Kidney capillary endothelial cell (primary cell): ENCODE measurements around the gene TGFBRAP1.

Experiments used
- DNase-seq: peaks from one replicate; pipeline ENCODE4 v3.0.0-alpha.2; 2018; ENCODE audit warnings: low spot score

TGFBRAP1 gene

DNA sequence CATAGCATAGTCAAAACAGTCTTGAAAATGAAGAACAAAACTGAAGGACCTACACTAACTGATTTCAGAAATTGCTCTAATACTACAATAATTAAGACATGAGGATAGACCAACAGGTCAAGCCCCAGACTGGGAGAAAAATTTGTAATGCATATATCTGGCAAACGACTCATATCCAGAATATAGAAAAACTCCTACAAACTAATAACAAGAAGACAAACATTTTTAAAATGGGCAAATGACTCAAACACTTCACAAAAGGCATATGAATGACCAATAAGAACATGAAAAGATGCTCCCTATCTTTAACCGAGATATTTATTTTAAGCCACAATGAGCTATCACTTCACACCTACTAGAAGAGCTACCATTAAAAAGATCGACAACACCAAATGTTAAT, 14.2 kb downstream of the TGFBRAP1 start:
- DNase-seq = no peak

DNA sequence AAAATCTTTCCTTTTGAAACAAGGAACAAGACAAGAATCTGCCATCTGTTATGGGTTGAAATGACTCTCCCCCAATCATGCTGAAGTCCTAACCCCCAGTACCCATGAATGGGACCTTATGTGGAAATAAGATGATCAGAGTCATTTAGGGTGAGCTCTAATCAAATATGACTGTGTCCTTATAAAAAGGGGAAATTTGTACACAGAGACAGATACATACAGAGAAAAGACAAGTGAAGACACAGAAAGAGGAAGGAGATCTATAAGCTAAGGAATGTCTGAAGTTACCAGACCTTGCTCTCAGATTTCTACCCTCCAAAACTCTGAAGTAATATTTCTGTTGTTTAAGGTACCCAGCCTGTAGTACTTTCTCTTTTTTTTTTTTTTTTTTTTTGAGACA, 15.7 kb downstream of the TGFBRAP1 start:
- DNase-seq = no peak

DNA sequence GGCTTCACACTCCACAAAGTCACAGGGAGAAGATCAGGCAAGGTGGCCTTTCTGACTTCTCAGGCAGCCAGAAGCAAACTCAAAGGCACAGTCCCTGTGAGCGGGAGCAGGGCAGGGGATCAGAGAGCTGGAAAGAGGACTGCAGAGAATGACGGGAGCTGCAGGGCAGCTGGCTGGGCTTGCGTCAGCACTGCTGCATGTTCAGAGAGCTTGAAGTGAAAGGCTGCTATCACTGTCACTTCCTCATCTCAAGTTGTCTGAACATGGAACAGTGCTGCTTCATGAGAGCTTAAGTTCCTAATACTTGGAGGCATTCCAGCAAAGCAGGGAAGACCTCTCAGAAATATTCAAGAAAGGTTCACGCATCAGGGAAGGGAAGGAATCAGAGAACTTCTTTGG, 20.4 kb downstream of the TGFBRAP1 start:
- no peak for DNase-seq

DNA sequence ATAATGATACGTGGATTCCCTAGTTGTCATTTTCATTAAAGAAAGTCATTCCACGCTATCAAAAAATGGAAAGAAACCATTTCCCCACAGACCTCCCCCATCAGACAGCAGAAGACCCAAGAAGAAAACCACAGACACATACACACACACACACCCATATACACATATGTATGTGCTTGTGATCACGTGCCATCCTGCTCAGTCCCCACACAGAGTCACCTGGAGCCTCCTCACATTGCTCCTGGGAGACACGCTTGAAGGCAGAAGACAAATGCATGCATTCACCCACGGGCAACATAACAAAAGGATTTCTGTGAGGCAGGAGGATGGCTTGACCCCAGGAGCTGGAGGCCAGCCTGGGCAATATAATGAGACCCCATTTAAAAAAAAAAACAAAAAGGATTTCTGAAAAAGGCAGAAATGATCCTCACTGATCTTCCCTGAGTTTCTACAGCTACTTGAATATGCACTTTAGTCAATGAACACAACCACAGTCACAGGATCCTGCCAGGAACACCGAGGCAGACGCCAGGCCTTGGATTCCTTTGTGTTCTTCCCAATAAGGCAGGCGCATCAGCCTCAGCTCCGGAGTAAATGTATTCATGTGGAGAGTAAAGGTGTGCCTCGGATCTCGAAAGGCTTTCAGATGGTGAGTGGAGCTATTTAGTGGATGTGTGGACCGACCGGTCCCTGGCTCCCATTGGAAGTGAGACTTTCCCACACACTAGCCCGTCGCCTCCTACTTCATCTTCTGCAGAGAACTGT, 21.0 kb downstream of the TGFBRAP1 start:
- no peak for DNase-seq

DNA sequence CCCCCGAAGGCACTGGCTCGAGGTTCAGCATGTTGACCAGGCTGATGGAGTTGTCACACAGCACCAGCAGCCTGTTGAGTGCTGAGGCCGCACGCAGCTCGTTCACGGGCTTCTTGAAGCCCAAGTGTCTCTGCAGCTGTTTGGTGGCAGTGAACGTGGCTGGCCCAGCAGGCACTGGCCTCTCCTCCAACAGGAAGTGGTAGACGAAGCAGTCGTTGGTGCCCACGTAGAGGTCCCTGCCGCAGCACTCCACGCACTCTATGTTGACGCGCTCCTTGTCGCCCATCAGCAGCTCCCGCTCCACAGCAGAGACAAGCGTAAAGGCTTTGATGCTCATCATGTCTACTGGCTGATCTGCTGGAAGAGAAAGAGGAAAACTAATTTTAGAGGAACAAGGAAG, 21.6 kb downstream of the TGFBRAP1 start:
- DNase-seq = no peak

DNA sequence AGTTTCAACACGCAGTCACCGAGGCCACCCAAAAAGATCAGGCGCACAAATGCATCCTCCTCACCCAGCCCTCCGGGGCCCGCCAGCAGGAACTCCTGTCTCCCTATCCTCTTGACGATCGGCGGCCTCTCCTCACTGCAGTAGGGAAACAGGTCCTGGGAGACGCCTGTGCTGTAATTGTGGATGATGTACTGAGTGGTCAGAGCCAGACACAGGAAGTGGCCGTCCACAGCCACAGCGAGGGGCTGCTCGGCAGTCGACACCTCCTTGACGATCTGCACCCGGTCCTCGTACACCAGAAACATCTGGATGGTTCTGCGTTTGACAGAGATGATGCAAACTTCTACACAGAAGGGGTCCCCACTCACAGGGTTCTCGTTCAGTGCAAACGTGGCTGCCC, 22.0 kb downstream of the TGFBRAP1 start:
- no peak for DNase-seq

DNA sequence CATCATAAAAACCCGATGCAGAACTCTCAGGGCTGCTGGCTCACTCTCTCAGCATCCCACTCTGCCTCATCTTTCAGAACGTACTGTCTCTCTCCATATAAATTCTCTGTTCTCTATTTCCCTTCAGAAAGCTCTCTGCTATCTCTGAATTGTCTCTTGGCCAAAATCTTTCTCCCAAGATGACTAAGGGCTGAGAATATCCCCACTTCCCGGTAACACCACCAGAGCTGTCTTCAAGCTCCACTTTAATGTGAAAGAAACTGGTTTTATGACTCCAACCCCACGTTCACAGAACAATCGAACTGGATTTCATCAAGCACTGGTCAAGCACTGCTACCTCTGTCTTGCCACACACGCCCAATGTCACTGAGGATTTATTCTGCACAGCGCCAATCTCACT, 22.4 kb downstream of the TGFBRAP1 start:
- no peak for DNase-seq

DNA sequence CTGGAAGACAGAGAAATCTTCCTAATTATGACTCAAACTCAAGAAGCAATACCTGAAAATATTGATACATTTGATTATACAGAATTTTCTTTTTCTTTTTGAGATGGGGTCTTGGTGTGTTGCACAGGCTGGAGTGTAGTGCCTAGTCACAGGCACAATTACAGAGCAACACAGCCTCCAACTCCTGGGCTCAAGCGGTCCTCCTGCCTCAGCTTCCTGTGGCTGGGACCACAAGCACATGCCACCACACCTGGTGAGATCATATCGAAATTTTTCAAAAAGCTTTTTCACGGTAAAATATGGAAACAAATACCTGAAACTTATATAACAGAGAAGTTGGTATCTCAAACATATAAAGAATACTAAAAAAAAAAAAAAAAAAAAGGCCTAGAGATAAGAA, 27.9 kb downstream of the TGFBRAP1 start:
- DNase-seq = no peak

DNA sequence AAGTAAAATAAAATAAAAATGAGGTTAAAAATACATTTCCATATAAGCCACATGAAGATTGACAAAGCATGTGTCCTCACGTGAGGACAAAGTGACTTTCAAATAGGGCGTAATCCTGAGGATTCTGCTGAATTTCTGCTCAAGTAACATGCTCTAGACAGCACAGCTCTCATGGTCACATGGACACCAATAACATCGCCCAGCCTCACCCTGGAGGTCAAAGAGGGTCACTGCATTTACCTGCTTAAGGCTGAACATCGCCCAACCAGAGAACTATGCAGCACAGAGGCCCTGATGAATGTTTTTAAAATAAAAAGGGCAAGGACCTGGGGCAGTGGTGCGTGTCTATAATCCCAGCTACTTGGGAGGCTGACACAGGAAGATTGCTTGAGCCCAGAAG, 30.2 kb downstream of the TGFBRAP1 start:
- no peak for DNase-seq

DNA sequence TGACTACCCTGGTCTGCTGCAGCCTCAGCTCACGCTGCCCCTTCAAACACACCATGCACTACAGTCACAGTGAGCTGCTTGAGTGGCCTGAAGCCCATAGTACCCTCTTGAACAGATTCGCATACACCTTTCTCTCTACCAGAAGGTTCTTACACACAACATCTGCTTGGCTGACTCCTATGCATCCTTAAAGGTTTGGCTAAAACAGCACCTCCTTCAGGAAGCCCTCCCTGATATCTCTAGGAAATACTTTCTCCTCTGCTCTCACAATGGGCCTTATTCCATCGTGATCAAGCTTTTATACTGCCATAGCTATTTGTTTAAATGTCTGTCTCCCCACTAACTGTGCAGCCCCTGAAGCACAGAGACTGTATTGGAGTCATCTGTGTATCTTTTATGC, 31.5 kb downstream of the TGFBRAP1 start:
- no peak for DNase-seq

DNA sequence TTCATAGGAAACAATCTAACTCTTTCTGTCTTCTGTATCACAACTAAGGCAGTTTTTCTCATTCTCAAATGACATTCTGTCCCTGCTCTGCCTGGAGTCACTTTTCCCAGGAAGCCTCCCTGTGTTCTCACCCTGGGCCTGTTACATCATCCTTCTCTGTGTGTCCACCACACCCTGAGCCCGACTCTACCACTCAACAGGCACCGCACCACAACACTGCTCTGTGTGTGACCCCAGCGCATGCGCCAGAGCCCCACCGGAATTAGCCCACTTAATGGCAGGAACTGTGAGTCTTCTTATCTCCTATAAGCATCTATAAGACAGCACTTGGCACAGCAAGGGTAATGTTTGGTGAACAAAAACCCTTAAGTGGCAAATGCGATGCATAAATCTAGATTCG, 32.3 kb downstream of the TGFBRAP1 start:
- no peak for DNase-seq

DNA sequence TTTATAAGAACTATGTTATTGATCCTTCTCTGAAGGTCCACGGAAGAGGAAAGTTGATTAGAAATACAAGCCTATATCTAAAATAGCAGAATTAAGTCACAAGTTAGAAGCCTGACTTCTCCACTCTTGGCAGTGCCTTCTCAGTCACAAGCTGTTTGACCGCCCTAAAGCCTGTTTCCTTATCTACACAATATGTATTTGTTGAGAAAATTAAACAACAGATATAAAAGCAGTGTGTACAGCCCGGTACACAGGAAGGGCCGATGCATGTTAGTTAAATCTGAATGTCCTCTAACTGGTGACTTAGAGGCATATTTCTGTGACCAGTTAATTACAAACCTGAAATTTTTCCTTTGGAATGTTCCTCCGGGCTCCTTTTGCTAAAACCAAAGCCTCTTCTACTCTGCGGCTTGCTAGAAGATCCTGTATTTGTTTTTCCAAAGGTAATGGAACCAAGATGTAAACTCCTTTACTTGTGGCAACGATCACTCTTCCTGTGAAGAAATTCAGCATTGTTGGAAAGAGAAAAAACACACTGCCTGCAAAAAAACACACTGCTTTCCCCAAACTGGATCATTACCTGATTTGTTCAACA, 33.4 kb downstream of the TGFBRAP1 start:
- no peak for DNase-seq

DNA sequence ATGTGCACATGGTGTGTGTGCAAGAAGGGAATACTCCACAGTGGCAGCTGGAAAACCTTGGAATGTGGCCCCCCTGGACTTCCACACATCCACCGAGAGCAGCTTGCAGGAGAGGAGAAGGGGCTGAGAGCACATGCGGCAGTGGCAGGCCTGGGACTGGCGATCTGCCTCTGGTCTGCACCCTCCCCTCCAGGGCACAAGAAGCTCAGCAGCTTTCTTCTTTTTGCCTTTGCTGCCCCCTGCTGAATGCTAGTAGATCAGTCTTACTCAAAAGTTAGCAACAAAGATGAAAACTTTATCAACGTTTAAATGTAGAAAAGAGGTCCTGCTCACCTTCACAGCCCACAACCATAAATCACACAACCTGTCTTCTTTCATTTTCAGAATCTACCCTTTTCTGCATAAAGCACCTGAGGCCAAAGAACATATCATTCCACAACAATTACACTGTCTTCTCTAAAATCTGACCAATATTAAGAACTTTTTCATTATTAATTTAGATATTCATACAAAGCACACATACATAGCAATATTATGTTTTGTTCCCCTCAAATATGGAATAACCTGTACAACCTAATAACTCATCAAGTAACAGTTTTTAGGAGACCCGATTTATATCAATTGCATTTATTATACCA, 34.6 kb downstream of the TGFBRAP1 start:
- DNase-seq = peak; percentile 42

DNA sequence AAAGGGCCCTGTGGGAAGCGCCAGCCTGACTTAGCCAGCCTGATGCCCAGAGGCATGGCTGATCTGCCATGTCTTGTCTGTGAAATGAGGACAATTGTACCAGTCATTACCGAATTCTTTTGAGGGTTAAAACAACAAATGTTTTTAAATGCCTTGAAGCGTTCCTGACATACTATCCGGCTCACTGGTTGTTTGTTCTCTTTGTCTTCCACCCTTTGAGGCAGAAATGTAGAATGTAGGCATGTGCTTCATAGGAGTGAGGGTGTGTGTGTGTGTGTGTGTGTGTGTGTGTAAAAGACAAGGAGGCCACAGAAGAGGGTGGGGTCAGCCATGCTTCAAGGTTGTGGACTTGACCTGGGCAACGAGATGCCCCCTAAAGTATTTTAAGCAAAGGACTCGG, 35.5 kb downstream of the TGFBRAP1 start:
- DNase-seq = no peak

DNA sequence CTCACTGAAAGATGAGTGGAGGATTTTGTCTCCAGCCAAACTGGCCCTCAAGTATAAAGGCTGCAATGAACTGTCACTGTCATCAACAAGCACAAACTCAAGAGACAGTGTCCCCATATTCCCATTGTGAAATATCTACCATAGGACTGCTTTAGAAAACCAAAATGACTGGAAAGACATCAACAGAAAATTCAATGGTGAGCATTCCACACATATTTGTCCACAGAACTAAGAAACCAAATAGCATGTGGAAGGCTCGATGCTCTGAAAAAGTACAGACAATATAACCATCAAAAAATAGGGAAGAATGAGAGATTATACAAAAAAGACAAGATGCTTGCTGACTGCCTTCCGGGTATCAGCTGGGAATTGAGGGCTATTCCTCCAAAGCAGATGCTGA, 37.6 kb downstream of the TGFBRAP1 start:
- DNase-seq = no peak

DNA sequence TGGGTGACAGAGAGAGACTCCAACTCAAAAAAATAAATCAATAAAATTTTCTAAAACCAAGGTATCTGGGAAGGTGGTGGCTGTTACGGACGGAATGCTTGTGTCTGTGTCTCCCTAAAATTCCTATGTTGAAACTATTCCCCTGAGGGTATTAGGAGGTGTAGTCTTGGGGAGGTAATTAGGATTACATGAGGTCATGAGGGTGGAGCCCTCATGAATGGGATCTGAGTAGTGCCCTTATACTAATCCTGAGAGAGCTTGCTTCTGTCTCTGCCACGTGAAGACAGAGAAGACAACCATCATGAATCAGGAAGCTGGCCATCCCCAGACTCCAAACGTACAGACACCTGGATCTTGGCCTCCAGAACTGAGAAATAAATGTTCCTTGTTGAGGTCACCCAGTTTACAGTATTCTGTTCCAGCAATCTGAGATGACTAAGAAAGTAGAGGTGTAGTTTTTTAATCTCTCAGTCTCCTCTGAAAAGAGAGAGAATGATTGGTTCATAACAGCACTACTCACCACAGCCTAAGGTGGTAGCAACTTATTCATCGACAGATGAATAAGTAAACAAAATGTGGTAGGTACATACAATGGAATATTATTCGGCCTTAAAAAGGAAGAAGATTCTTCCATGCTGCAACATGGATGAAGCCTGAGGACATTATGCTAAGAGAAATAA, 38.4 kb downstream of the TGFBRAP1 start:
- DNase-seq = no peak

DNA sequence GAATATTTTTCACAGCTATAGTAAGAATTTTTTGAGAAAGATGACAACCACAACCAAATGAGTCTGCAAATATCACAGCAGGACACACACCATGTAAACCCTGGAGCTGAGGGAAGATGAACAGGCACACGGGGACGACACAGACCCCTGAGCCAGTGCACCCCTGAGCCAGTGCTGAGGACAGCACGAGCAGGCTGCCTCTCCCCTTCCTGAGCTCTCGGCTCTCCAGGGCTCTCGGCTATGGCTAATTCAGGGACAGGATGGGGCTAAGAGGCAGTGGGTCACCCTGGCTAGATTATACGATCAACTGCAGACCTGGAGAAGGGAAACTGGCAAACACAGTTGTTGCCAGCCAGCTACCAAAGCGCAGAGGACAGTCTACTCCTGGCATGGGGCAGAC, 41.4 kb downstream of the TGFBRAP1 start:
- no peak for DNase-seq

DNA sequence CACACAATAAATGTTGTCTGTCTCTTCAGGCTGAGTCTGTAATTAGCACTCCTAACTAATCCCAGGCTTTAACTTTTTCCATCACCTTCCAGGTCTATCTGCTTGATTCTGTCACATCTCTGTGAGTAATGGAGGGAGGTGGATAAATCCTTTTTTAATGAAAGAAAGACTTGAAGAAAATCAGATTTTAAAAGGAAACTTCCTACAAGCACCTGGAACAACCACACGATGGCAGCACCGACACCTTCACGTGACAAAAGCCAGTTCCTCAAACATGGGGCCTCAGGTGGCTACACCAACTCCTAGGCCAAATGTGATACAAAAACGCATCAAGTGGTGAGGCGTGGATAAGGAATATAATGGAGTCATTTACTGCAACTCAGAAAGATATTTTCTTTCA, 41.8 kb downstream of the TGFBRAP1 start:
- DNase-seq = peak; percentile 27

DNA sequence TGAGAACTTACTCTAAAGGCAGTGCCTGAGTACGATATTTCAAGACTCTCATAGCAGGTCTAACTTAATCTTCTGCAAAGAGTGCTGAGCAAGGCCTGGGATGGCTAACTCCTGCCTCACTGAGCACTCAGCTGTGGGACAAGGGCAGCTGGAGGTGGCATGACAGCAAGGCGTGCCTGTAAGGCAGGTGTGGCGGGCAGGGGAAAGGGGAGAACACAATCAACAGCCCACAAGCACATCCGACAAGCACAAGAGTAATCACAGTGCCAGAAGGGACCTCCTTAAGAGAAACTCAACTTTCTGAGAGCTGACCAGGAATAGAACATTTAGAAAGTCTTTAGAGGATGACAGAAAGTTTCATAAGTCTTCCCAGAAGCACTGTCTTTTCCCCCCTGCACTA, 46.0 kb downstream of the TGFBRAP1 start:
- DNase-seq = no peak

DNA sequence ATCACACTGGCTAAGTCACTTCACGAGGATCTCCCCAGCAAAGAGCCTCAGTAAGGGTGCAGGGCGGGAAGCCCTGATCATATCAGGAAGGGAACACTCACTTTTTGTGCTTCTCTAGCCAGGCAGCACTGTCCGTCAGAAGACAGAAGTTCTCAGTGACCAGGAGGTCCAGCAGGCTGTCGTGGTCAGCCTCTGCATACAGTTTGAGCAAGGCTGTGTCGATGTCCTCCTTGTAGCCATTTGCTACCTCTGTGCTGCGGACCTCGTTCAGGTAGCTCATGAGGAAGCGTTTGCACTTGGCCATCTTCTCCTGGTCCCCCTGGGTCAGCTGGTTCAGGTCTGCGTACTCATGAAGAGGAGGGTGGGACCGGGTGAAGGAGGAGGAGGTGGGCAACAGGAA, 49.3 kb downstream of the TGFBRAP1 start:
- no peak for DNase-seq

DNA sequence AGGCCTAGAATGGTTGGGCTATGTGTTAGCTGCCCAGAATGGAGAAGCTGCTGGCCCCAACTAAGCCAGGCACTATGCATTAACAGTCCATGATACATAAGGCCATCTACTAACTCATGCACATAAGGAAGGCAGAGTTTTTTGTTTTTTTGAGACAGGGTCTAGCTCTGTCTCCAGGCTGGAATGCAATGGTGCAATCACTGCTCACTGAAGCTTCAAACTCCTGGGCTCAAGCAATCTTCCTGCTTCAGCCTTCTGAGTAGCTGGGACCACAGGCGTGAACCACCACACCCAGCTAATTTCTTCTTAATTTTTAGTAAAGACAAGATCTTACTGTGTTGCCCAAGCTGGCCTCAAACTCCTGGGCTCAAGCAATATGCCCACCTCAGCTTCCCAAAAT, 50.4 kb downstream of the TGFBRAP1 start:
- no peak for DNase-seq

DNA sequence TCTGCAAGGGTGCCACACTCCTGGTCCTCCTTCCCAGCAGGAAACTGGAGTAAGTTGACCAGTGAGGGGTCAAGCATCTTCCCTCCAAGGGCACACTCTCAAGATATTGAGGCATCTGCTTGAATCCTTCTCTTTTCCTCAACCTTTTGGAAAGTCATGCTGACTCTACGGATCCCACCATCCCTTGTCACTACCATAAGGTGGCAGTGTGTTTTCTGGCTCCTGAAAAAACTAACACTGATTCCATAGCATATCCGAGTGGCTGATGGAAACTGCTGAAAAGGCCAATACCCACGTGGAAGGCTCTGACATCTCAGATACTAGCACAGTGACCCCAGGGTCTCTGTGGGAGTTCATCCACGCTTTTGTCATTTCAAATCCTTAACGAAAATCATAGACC, 50.9 kb downstream of the TGFBRAP1 start:
- DNase-seq = no peak

DNA sequence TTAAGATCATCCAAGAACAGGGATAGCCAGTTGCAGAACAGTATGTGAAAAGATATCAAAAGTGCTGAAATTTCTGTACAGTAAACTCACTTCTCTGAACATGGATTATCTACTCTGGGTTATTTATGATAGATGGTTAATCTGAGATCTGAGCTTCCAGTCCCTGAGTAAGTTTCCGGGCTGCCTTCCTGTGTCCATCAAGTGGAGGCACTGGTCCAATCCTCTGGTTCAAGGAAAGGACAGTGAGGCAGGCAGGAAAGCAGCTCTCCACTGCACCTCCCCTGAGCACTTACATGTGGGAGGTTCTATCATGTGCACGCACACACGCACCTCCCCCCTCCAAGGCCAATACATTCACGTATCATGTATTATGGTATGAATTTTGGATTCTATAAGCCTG, 55.5 kb downstream of the TGFBRAP1 start:
- DNase-seq = peak; percentile 70
